Endothelial cell of umbilical vein (primary cell): ENCODE results near the gene NHP2. TPM values are rescaled to one million over a fixed set of nuclear protein-coding genes. Genes with fewer than 3 reads are reported as not detected.
A peak's percentile ranks its signal among the peaks of the same experiment; 100 is the strongest.
"Not testable (repeated sequence)": the region's sequence is repeated elsewhere in the genome, so short reads cannot be mapped to it uniquely, and the experiment has no call there.

Experiments
- BruUV-seq: library from RNA; stranded (reverse); fragments of 400-500 nt; replicated peaks from 2 replicates; lab custom pipeline; 2021; lab: Mats Ljungman, UMichigan
- CTCF ChIA-PET: fragments of 300-600, 350-600 bp; sonication (Branson Sonifier 250); formaldehyde crosslinking; loops from one replicate; lab custom pipeline; 2021; ENCODE audit warnings: antibody characterized with exemption, inconsistent platforms; lab: Charles Lee
- POLR2A ChIA-PET: fragments of 300-600, 350-600 bp; sonication (Branson Sonifier 250); formaldehyde crosslinking; loops from one replicate; lab custom pipeline; 2021; ENCODE audit warnings: antibody characterized with exemption, inconsistent platforms; lab: Charles Lee
- DNase-seq: peaks from one replicate; pipeline ENCODE4 v3.0.0-alpha.2; 2011; ENCODE audit warnings: low read depth, low spot score
- FAIRE-seq: peaks from 2 replicates; lab custom pipeline; 2011; peaks lifted over from hg19 to GRCh38; lab: Jason Lieb, UNC
- H2AFZ ChIP-seq: 2 replicates; pipeline ENCODE4 v1.6.0; 2012; ENCODE audit warnings: low read depth, low read length, control low read depth, inconsistent platforms
- H3K27ac ChIP-seq: 2 replicates; pipeline ENCODE4 v1.5.1; 2011; ENCODE audit warnings: low read depth, mild to moderate bottlenecking, control low read depth, low read length, moderate library complexity; ENCODE audit not compliant: insufficient read depth
- H3K27me3 ChIP-seq, 2 experiments: 2 replicates each; pipeline versions ENCODE4 v1.6.0 to v1.6.1; 2011; ENCODE audit warnings: low read length in 2 of 2, mixed read lengths in 1 of 2; ENCODE audit not compliant: control insufficient read depth in 2 of 2, insufficient read depth in 2 of 2
- H3K36me3 ChIP-seq, 2 experiments: 2 replicates in 1 of 2; 3 replicates in 1 of 2; pipeline ENCODE4 v1.5.1; 2011; ENCODE audit warnings: low read length in 2 of 2, mild to moderate bottlenecking in 1 of 2, moderate library complexity in 1 of 2; ENCODE audit not compliant: control insufficient read depth in 2 of 2, insufficient read depth in 2 of 2; ENCODE audit errors: extremely low read depth in 1 of 2
- H3K4me1 ChIP-seq: 3 replicates; pipeline ENCODE4 v1.5.1; 2011; ENCODE audit warnings: mild to moderate bottlenecking, low read length; ENCODE audit not compliant: control insufficient read depth, insufficient read depth; ENCODE audit errors: extremely low read depth
- H3K4me2 ChIP-seq: 2 replicates; pipeline ENCODE4 v1.6.1; 2011; ENCODE audit warnings: low read length, control low read depth, mixed read lengths; ENCODE audit not compliant: insufficient read depth
- H3K4me3 ChIP-seq, 3 experiments: fragments of 200-600 bp in 1 of 3; sonication (generic), shearing (Covaris generic) in 1 of 3; replicated peaks in 1 of 3; 2 replicates each; pipeline ENCODE4 v1.5.1; 2011 to 2016; ENCODE audit warnings: control low read depth in 3 of 3, low read length in 3 of 3, mild to moderate bottlenecking in 2 of 3, inconsistent platforms in 1 of 3, low read depth in 1 of 3, moderate library complexity in 1 of 3; ENCODE audit not compliant: insufficient read depth in 1 of 3
- H3K79me2 ChIP-seq: 2 replicates; pipeline ENCODE4 v1.6.0; 2012; ENCODE audit warnings: low read length, inconsistent platforms; ENCODE audit not compliant: control insufficient read depth, insufficient read depth
- H3K9ac ChIP-seq: replicated peaks from 2 replicates; pipeline ENCODE3; 2011; ENCODE audit warnings: low read length, control low read depth; ENCODE audit not compliant: insufficient read depth; ENCODE audit errors: extremely low read depth
- H3K9me1 ChIP-seq: replicated peaks from 3 replicates; pipeline ENCODE4 v1.6.0; 2011; ENCODE audit warnings: mild to moderate bottlenecking, low read length; ENCODE audit not compliant: control insufficient read depth, insufficient read depth; ENCODE audit errors: extremely low read depth
- H3K9me3 ChIP-seq: replicated peaks from 2 replicates; pipeline ENCODE4 v1.5.1; 2012; ENCODE audit warnings: low read length, inconsistent platforms; ENCODE audit not compliant: control insufficient read depth, insufficient read depth
- H4K20me1 ChIP-seq: replicated peaks from 2 replicates; pipeline ENCODE3; 2011; ENCODE audit warnings: mild to moderate bottlenecking, low read length; ENCODE audit not compliant: control insufficient read depth, insufficient read depth; ENCODE audit errors: extremely low read depth
- CTCF ChIP-seq, 2 donors: IDR thresholded peaks; 1 replicate in 1 of 2; 2 replicates in 1 of 2; pipeline ENCODE4 v1.5.1; 2011; ENCODE audit warnings: low read length in 2 of 2, mild to moderate bottlenecking in 2 of 2, moderate library complexity in 2 of 2, control low read depth in 1 of 2, inconsistent platforms in 1 of 2, low read depth in 1 of 2; ENCODE audit not compliant: insufficient read depth in 1 of 2; ENCODE audit errors: extremely low read depth in 1 of 2
- FOS ChIP-seq: IDR thresholded peaks from 2 replicates; pipeline ENCODE4 v1.6.1; 2011; ENCODE audit warnings: mild to moderate bottlenecking, low read length, moderate library complexity, borderline replicate concordance; ENCODE audit not compliant: insufficient read depth
- JUN ChIP-seq: IDR thresholded peaks from 2 replicates; pipeline ENCODE4 v1.6.1; 2011; ENCODE audit warnings: borderline replicate concordance, low read depth; ENCODE audit not compliant: insufficient read length, insufficient read depth
- POLR2A ChIP-seq: IDR thresholded peaks from 2 replicates; pipeline ENCODE4 v1.6.1; 2012; ENCODE audit warnings: low read depth, mild to moderate bottlenecking, control low read depth, low read length
- POLR2AphosphoS5 ChIP-seq: IDR thresholded peaks from 2 replicates; pipeline ENCODE4 v1.6.1; 2012; ENCODE audit warnings: low read depth, mild to moderate bottlenecking, control low read depth, low read length, moderate library complexity; ENCODE audit not compliant: insufficient read depth
- dilution Hi-C: fragments of 300-500 bp; cut with MboI; formaldehyde crosslinking; loops from one replicate; pipeline ENCODE4 v1.15.0; 2019; ENCODE audit warnings: low sequenced_read_pairs; ENCODE audit not compliant: extremely low pct_ligation_motif_present
- intact Hi-C: fragments of 100-400 bp; cut with micrococcal nuclease; formaldehyde crosslinking; loops from one replicate; pipeline ENCODE4 v1.10.0; 2022
- polyA plus RNA-seq, 4 experiments: library from polyadenylated mRNA; depleted of rRNA in 3 of 4; stranded (reverse) in 3 of 4; unstranded in 1 of 4; fragments of >200 nt; gene quantifications; 2 replicates each; pipeline versions ENCODE4 v1.2.1 to v1.2.3, GENCODE V29; 2011 to 2012; ENCODE audit warnings: missing spikeins in 1 of 4
- total RNA-seq: library from RNA; stranded (reverse); gene quantifications from 2 replicates; pipeline ENCODE4 v1.2.3, GENCODE V29; 2021
- TF ChIP-seq, protein P1 (sequence below): IDR thresholded peaks from 2 replicates; pipeline ENCODE4 v1.6.1; 2011; ENCODE audit not compliant: insufficient read depth, insufficient read length

NHP2 gene
- total and polyA plus RNA-seq, 2 donors (not counting 3 experiments of a cell fraction or from before 2014, with no cell fraction given) = 205 to 220 TPM

GRCh38 chr5:178129296-178129695, 24.4 kb downstream of the NHP2 start:
- ChIA-PET CTCF (interaction anchor here (1.7 kb wide), 1 partner anchor 54 kb away, joined by 4 read pairs; no protein-coding TSS in a partner anchor), POLR2A (no interaction called here)
- dilution Hi-C loops = no loop called here

GRCh38 chr5:178127300-178128009, 26.2 kb downstream of the NHP2 start:
- CTCF ChIA-PET = interaction anchor here (1.0 to 1.7 kb wide), 2 partner anchors 50 to 52 kb away, joined by 3 to 4 read pairs; no protein-coding TSS in a partner anchor
- H3K4me3 ChIP-seq, H3K9me1 ChIP-seq, H3K9me3 ChIP-seq, POLR2A ChIA-PET, H3K9ac ChIP-seq, H2AFZ ChIP-seq, DNase-seq, H3K4me2 ChIP-seq, H3K36me3 ChIP-seq, intact Hi-C loops, BruUV-seq, H3K79me2 ChIP-seq, H4K20me1 ChIP-seq, H3K27me3 ChIP-seq, dilution Hi-C loops, H3K27ac ChIP-seq: not testable (repeated sequence)
- FAIRE-seq = peak; percentile 33
- H3K4me1 ChIP-seq = peaks cover 11% of the 10 kb centered on the region

More at GRCh38 chr5:178129296-178129695, 24.4 kb downstream of the NHP2 start:
- FAIRE-seq (no peak), DNase-seq (no peak)
- TF ChIP-seq, protein P1, sequence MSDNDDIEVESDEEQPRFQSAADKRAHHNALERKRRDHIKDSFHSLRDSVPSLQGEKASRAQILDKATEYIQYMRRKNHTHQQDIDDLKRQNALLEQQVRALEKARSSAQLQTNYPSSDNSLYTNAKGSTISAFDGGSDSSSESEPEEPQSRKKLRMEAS = no peak
- TF ChIP-seq POLR2A (no peak), POLR2AphosphoS5 (no peak), CTCF (IDR thresholded peaks at IDR 0.05; ENCODE audit: extremely low read depth in 1 of 2, insufficient read depth in 1 of 2, low read depth in 1 of 2, low read length in 2 of 2) (no peak), FOS (no peak), JUN (no peak)
- H3K9me1 ChIP-seq = no peaks in the 10 kb centered on the region
- H3K79me2 ChIP-seq = peaks cover 3% of the 10 kb centered on the region
- peaks cover 11% of the 10 kb centered on the region for H3K4me1 ChIP-seq
- no peak overlapping the region for H3K9ac ChIP-seq
- H3K27ac ChIP-seq = no peak overlapping the region
- no peaks in the 10 kb centered on the region for H4K20me1 ChIP-seq
- no peak overlapping the region for H2AFZ ChIP-seq
- no peak overlapping the region for H3K4me3 ChIP-seq
- no TSS peak for BruUV-seq
- H3K27me3 ChIP-seq = no peaks in the 10 kb centered on the region
- intact Hi-C loops = no loop called here
- peaks cover 0 to 1% of the 10 kb centered on the region in 2 experiments for H3K36me3 ChIP-seq
- H3K9me3 ChIP-seq = no peaks in the 10 kb centered on the region
- H3K4me2 ChIP-seq = no peak overlapping the region
